ENCODE measurements around the gene MRPL19.

DNA sequence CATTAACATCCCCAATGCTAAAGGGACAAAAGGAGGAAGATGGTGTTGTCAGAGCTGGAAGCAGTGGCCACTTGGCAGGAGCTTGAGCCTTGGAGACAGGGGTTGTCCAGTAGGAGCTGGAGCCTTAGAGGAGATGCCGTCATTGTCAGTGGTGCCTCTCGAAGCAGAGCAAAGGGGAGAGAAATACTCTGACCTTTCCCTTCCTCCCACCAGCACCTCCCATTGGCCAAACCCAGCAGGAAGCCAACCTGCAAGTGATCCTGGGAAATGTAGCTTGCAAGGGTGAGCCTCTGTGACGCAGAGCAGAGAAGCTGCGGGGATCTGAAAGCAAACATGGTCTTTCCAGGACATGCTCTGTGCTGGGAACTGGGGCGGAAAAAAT, 33.7 kb upstream of the MRPL19 start:
- TF ChIP-seq, protein P1, sequence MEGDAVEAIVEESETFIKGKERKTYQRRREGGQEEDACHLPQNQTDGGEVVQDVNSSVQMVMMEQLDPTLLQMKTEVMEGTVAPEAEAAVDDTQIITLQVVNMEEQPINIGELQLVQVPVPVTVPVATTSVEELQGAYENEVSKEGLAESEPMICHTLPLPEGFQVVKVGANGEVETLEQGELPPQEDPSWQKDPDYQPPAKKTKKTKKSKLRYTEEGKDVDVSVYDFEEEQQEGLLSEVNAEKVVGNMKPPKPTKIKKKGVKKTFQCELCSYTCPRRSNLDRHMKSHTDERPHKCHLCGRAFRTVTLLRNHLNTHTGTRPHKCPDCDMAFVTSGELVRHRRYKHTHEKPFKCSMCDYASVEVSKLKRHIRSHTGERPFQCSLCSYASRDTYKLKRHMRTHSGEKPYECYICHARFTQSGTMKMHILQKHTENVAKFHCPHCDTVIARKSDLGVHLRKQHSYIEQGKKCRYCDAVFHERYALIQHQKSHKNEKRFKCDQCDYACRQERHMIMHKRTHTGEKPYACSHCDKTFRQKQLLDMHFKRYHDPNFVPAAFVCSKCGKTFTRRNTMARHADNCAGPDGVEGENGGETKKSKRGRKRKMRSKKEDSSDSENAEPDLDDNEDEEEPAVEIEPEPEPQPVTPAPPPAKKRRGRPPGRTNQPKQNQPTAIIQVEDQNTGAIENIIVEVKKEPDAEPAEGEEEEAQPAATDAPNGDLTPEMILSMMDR (IDR thresholded peaks at IDR 0.05) = no peak
- no peak for TF ChIP-seq POLR2A (IDR thresholded peaks at IDR 0.05)

Measured in adrenal gland (tissue), 5 donors.